GM06990 (cell line): ENCODE results near the gene SMIM31.
A peak's percentile ranks its signal among the peaks of the same experiment; 100 is the strongest.

Experiments used
- DNase-seq: peaks from one replicate; pipeline ENCODE4 v3.0.0-alpha.2; 2011; ENCODE audit not compliant: insufficient read length; ENCODE audit errors: extremely low read depth
- H3K27me3 ChIP-seq: replicated peaks from 2 replicates; pipeline ENCODE4 v1.6.0; 2011; ENCODE audit warnings: low read length; ENCODE audit not compliant: control insufficient read depth, insufficient read depth
- H3K36me3 ChIP-seq: 2 replicates; pipeline ENCODE4 v1.5.1; 2011; ENCODE audit warnings: low read length; ENCODE audit not compliant: control insufficient read depth, insufficient read depth
- H3K4me3 ChIP-seq: replicated peaks from 2 replicates; pipeline ENCODE4 v1.5.1; 2011; ENCODE audit warnings: low read depth, mild to moderate bottlenecking, control low read depth, low read length
- TF ChIP-seq, protein P1 (sequence below): IDR thresholded peaks from 2 replicates; pipeline ENCODE4 v1.5.1; 2011; ENCODE audit warnings: low read length, control low read depth, mild to moderate bottlenecking, inconsistent platforms; ENCODE audit not compliant: insufficient read depth, poor library complexity, severe bottlenecking

SMIM31 gene

DNA sequence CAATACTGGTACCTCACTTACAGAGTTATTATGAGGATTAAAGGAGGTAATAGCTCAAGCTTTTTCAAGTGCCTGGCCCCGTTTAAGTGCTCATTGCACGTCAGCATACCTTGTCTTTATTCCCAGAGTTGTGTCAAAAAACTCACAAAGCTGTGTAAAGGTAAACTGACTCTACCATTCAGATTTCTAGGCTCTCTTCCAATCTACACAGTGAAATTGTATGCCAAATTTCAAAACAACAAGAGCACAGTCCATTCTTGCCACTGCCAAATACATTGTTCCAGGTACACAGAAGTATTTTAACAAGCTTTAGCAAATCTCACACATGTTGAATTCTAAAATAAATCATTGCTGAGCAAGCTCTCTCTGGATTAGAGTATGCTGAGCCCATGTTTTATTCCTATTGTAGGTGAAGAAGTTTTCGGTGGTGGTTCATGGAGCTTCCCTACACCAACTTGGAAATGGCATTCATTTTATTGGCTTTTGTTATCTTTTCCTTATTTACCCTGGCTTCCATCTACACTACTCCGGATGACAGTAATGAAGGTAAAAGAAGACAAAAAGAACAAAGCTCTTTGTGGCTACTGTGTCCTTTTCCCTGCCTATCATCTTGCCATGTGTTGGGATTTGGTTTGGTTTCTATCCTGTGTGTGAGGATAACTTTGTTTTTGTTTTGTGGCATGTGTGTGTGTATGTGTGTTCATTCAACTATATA lies 16.2 kb downstream of the SMIM31 start:
- no peaks in the 10 kb centered on the region for H3K36me3 ChIP-seq
- DNase-seq = no peak
- H3K4me3 ChIP-seq = no peak overlapping the region
- TF ChIP-seq, protein P1, sequence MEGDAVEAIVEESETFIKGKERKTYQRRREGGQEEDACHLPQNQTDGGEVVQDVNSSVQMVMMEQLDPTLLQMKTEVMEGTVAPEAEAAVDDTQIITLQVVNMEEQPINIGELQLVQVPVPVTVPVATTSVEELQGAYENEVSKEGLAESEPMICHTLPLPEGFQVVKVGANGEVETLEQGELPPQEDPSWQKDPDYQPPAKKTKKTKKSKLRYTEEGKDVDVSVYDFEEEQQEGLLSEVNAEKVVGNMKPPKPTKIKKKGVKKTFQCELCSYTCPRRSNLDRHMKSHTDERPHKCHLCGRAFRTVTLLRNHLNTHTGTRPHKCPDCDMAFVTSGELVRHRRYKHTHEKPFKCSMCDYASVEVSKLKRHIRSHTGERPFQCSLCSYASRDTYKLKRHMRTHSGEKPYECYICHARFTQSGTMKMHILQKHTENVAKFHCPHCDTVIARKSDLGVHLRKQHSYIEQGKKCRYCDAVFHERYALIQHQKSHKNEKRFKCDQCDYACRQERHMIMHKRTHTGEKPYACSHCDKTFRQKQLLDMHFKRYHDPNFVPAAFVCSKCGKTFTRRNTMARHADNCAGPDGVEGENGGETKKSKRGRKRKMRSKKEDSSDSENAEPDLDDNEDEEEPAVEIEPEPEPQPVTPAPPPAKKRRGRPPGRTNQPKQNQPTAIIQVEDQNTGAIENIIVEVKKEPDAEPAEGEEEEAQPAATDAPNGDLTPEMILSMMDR = no peak
- H3K27me3 ChIP-seq = no peaks in the 10 kb centered on the region

DNA sequence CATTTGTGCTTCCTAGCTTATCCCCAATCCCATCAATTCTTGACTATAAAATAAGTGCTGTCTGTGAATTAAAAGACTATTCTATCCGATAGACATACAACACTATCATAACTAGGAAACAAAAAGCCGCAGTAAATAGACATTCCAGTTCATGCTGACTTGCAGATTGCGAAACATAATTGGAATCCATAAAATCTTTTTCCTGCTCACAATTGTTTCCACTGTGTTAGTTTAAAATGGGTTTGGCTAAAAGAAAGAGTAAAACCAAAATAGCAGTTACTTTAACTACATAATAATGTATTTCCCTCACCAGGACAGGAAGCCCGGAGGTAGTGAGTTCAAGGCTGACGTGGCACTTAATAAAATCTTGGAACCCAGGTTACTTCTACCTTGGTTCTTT lies 17.2 kb downstream of the SMIM31 start:
- Histone ChIP-seq H3K4me3 (no peak overlapping the region), H3K36me3 (no peaks in the 10 kb centered on the region), H3K27me3 (no peaks in the 10 kb centered on the region)
- DNase-seq = no peak
- TF ChIP-seq, protein P1 = no peak

DNA sequence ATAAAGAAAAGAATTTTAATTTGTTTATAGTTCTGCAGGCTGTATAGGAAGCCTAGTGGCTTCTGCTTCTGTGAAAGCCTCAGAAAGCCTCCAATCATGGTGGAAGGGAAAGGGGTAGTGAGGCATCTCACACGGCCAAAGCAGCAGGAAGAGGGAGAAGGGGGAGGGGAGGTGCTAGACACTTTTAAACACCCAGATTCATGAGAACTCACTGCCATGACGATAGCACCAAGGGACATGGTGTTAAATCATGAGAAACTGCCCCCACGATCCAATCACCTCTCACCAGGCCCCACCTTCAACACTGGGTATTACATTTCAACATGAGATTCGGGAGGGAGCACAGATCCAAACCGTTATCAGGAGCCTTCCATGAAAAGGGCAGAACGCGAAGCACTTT lies 18.1 kb downstream of the SMIM31 start:
- no peaks in the 10 kb centered on the region for H3K27me3 ChIP-seq
- no peaks in the 10 kb centered on the region for H3K36me3 ChIP-seq
- no peak for DNase-seq
- H3K4me3 ChIP-seq = no peak overlapping the region
- TF ChIP-seq, protein P1 = no peak

DNA sequence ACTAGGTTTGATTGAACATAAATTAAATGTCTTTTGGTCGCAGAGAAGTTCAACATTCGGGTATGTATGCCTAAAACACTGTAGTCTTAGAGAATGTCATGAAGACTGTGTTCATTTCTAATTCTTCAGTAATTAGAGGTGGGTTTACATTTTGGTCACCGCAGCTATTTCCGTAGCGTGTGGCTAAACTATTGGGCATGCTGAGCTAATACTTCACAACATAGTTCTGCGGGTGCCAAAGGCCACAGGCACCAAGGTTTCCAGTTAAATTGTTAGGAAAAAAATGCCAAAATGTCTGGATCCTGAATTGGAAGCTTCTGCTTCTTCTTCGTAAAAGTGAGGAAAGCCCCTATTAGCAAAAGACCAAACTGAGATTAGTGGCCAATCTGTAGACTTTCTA lies 25.1 kb downstream of the SMIM31 start:
- H3K27me3 ChIP-seq = no peaks in the 10 kb centered on the region
- TF ChIP-seq, protein P1 = no peak
- no peaks in the 10 kb centered on the region for H3K36me3 ChIP-seq
- H3K4me3 ChIP-seq = no peak overlapping the region
- no peak for DNase-seq

DNA sequence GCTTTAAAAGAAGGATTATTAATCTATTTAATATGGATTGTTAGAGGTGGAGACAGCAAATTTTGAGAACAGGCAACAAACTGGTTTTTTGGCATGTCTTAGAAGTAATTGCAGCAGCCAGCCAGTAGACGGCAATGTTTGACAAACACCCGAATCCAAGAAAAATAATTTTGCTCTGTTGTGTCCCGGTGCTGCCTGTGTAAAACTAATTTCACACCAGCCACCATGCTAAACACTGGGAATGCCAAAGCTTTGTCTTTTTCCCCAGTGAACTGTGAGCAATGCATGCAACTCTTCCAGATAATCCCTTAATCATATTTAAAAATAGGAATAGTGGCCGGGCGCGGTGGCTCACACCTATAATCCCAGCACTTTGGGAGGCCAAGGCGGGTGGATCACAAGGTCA lies 25.9 kb downstream of the SMIM31 start:
- no peak for DNase-seq
- Histone ChIP-seq H3K36me3 (no peaks in the 10 kb centered on the region), H3K27me3 (no peaks in the 10 kb centered on the region), H3K4me3 (no peak overlapping the region)
- TF ChIP-seq, protein P1 = peak; percentile 93

DNA sequence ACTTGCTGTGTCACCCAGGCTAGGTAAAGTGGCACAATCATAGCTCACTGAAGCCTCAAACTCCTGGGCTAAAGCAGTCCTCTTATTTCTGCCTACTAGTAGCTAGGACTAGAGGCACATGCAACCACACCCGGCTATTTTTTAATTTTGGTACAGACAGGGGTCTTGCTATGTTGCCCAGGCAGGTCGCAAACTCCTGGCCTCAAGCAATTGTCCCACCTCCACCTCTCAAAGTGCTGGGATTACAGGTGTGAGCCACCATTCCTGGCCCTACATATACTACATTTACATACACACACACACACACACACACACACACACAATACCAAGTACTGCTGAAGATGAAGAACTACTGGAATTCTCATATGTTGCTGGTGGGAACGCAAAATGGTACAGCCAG lies 26.9 kb downstream of the SMIM31 start:
- H3K4me3 ChIP-seq = no peak overlapping the region
- no peaks in the 10 kb centered on the region for H3K36me3 ChIP-seq
- H3K27me3 ChIP-seq = no peaks in the 10 kb centered on the region
- DNase-seq = no peak
- TF ChIP-seq, protein P1 = no peak
